Left kidney (tissue), 8 donors: Measurements from ENCODE around the gene COLQ. TPM values are rescaled to one million over a fixed set of nuclear protein-coding genes. Genes with fewer than 3 reads are reported as not detected.
"Not testable (repeated sequence)": the region's sequence is repeated elsewhere in the genome, so short reads cannot be mapped to it uniquely, and the experiment has no call there.

Source experiments
- DNase-seq: peaks from one replicate; pipeline ENCODE4 v3.0.0-alpha.2; 2013
- long read RNA-seq, 8 donors: transcript quantifications; one replicate each; lab custom pipeline, GENCODE V29; 2026
- polyA plus RNA-seq: library from polyadenylated mRNA; unstranded; fragments of 120-200 nt; gene quantifications from one replicate; pipeline ENCODE4 v1.2.1, GENCODE V29; 2013; ENCODE audit not compliant: insufficient read length

COLQ gene
- polyA plus RNA-seq = 10.1 TPM
- long read RNA-seq, donor 1, partial matches to known transcripts = 0 of 1 reads
- long read RNA-seq, donor 1, other reads (novel, unspliced or antisense) = 0 of 1 reads
- long read RNA-seq, donor 2 = 0 reads
- long read RNA-seq, donor 3 = 0 reads
- long read RNA-seq, donor 4 = 0 reads
- long read RNA-seq, donor 5 = 0 reads
- long read RNA-seq, donor 6 = 0 reads
- long read RNA-seq, donor 7 = 0 reads
- long read RNA-seq, donor 8 = 0 reads

- no peak for DNase-seq
Measured at GRCh38 chr3:15521573-15521965, at the start of gene COLQ. COLQ (minus strand) TSS chr3:15521706; CDS start chr3:15521625, 81 bp downstream.

GRCh38 chr3:15563190-15563589 is 41.7 kb upstream of the COLQ start:
- no peak for DNase-seq

GRCh38 chr3:15562560-15562959 is 41.1 kb upstream of the COLQ start:
- no peak for DNase-seq

GRCh38 chr3:15558581-15558980 is 37.1 kb upstream of the COLQ start:
- no peak for DNase-seq

- peak; percentile 38 for DNase-seq
Measured at GRCh38 chr3:15557511-15557946, 36.0 kb upstream of the COLQ start.

- DNase-seq = no peak
Measured at GRCh38 chr3:15556512-15556911, 35.0 kb upstream of the COLQ start.

- DNase-seq = no peak
Measured at GRCh38 chr3:15553749-15554148, 32.2 kb upstream of the COLQ start.

GRCh38 chr3:15551902-15552301 is 30.4 kb upstream of the COLQ start:
- DNase-seq = no peak

GRCh38 chr3:15549846-15550245 is 28.3 kb upstream of the COLQ start:
- no peak for DNase-seq

GRCh38 chr3:15542614-15543013 is 21.1 kb upstream of the COLQ start:
- DNase-seq = no peak

- DNase-seq = no peak
Measured at GRCh38 chr3:15541371-15541770, 19.9 kb upstream of the COLQ start.

- no peak for DNase-seq
Measured at GRCh38 chr3:15539066-15539465, 17.6 kb upstream of the COLQ start.

- no peak for DNase-seq
Measured at GRCh38 chr3:15538345-15538744, 16.8 kb upstream of the COLQ start.

- DNase-seq = no peak
Measured at GRCh38 chr3:15536856-15537255, 15.3 kb upstream of the COLQ start.

- DNase-seq = no peak
Measured at GRCh38 chr3:15535732-15536131, 14.2 kb upstream of the COLQ start.

- not testable (repeated sequence) for DNase-seq
Measured at GRCh38 chr3:15532614-15533013, 11.1 kb upstream of the COLQ start.

- DNase-seq = no peak
Measured at GRCh38 chr3:15531346-15531745, 9.8 kb upstream of the COLQ start.

- DNase-seq = no peak
Measured at GRCh38 chr3:15528854-15529537, 7.5 kb upstream of the COLQ start.

GRCh38 chr3:15527031-15527459 is 5.5 kb upstream of the COLQ start:
- no peak for DNase-seq

GRCh38 chr3:15525790-15526189 is 4.3 kb upstream of the COLQ start:
- no peak for DNase-seq

GRCh38 chr3:15523660-15524417 is 2.3 kb upstream of the COLQ start:
- DNase-seq = no peak

GRCh38 chr3:15522016-15522415 is 510 bp upstream of the COLQ start:
- no peak for DNase-seq
